LNCaP clone FGC (cell line): ENCODE results near the gene CFI.

Source experiments
- DNase-seq: peaks from one replicate; pipeline ENCODE4 v3.0.0-alpha.2; 2011; ENCODE audit warnings: low read depth
- H3K4me3 ChIP-seq: 2 replicates; pipeline ENCODE4 v1.5.1; 2011; ENCODE audit warnings: mild to moderate bottlenecking, low read depth, low read length, control low read depth
- TF ChIP-seq, protein P1 (sequence below): IDR thresholded peaks from 2 replicates; pipeline ENCODE4 v1.5.1; 2012; ENCODE audit warnings: mild to moderate bottlenecking; ENCODE audit not compliant: control insufficient read depth, insufficient read depth; ENCODE audit errors: extremely low read depth

CFI gene

GRCh38 chr4:109833756-109834155 is 32.0 kb upstream of the CFI start:
- no peak overlapping the region for H3K4me3 ChIP-seq
- TF ChIP-seq, protein P1, sequence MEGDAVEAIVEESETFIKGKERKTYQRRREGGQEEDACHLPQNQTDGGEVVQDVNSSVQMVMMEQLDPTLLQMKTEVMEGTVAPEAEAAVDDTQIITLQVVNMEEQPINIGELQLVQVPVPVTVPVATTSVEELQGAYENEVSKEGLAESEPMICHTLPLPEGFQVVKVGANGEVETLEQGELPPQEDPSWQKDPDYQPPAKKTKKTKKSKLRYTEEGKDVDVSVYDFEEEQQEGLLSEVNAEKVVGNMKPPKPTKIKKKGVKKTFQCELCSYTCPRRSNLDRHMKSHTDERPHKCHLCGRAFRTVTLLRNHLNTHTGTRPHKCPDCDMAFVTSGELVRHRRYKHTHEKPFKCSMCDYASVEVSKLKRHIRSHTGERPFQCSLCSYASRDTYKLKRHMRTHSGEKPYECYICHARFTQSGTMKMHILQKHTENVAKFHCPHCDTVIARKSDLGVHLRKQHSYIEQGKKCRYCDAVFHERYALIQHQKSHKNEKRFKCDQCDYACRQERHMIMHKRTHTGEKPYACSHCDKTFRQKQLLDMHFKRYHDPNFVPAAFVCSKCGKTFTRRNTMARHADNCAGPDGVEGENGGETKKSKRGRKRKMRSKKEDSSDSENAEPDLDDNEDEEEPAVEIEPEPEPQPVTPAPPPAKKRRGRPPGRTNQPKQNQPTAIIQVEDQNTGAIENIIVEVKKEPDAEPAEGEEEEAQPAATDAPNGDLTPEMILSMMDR: no peak
- no peak for DNase-seq

DNA sequence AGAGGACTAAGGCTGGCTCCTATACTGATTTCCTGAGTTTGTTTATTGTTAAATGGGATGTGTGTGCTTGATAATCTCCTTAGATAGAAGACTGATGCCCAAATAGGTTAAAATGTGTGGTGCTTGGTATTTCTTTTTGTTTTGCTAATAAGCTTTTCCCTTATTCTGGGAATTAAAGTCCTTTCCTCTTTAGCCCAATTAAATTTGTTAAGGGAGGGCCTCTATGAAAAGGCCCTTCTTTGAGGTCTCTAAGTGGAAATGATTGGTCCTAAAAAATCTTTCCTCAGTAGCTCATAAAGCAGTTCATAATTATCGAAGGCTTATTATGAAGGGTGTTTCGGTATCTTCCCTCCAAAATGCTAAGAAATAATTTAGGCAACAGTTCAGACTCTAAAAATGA is 25.9 kb upstream of the CFI start, which contains the start of gene RRH:
TSS of gene RRH (plus strand) at position 301 of the 400 bp plus-strand sequence. CDS start at position 357, 56 bp downstream.
- no peak for DNase-seq
- TF ChIP-seq, protein P1: no peak
- no peak within 1 kb of the TSS for H3K4me3 ChIP-seq

- TF ChIP-seq, protein P1: peak; percentile 41
- no peak overlapping the region for H3K4me3 ChIP-seq
- DNase-seq: no peak
Observed at GRCh38 chr4:109826719-109827118, 24.9 kb upstream of the CFI start.

DNA sequence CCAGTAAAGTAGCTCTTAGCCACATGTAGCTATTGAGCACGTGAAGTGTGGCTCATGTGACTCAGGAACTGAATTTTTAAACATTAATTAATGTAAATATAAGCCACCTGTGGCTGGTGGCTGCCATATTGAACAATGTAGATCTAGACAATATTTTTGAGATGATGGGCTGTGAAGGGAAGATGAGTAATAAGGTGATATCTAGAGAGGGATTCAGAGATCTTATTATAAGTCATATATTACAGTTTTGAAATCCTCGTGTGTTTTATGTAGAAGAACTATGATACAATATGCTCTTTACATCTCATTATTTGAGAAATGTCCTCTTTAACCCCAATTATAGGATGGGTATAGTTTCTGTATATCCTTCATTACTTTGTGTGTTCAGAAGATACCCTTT is 19.4 kb upstream of the CFI start:
- DNase-seq: no peak
- no peak overlapping the region for H3K4me3 ChIP-seq
- TF ChIP-seq, protein P1: no peak

DNA sequence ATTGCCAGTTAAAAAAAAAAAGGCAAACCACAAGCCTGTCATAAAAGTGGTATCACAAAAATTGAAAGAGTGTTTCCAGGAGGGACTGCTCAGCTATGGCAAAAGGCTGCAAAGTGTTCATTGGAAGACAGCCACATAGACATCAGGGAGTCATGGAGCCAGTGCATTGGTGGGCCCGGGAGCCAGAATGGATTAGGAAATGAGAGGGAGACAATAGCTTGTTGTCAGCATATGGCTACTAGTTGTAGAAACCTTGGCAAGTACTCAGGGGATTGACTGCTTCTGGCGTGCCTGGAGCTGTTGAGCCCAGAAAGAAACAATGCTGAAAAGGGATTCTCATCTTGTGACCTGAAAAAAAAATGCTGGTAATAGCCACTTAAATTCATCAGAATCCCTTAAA is 18.8 kb upstream of the CFI start:
- no peak for DNase-seq
- no peak overlapping the region for H3K4me3 ChIP-seq
- TF ChIP-seq, protein P1: no peak

GRCh38 chr4:109818268-109818667 is 16.5 kb upstream of the CFI start:
- DNase-seq: no peak
- TF ChIP-seq, protein P1: no peak

GRCh38 chr4:109816894-109817293 is 15.1 kb upstream of the CFI start:
- H3K4me3 ChIP-seq: peak overlapping the region; percentile 78
- TF ChIP-seq, protein P1: no peak
- DNase-seq: no peak

More at GRCh38 chr4:109818268-109818667, 16.5 kb upstream of the CFI start:
- no peak overlapping the region for H3K4me3 ChIP-seq
